H9 (cell line): ENCODE measurements around the gene PXYLP1. TPM values are rescaled to one million over a fixed set of nuclear protein-coding genes. Genes with fewer than 3 reads are reported as not detected.

Experiments used
- DNase-seq: peaks from one replicate; pipeline ENCODE4 v3.0.0-alpha.2; 2017
- H2AFZ ChIP-seq: one replicate; pipeline ENCODE4 v1.6.1; 2013; ENCODE audit warnings: mild to moderate bottlenecking, low read length, control low read depth, moderate library complexity
- H2AK5ac ChIP-seq: 2 replicates; pipeline ENCODE4 v1.6.1; 2013; ENCODE audit warnings: low read length, control low read depth, mixed read lengths; ENCODE audit not compliant: insufficient read length
- H2BK120ac ChIP-seq: one replicate; pipeline ENCODE4 v1.6.1; 2013; ENCODE audit warnings: low read depth, mild to moderate bottlenecking, low read length, control low read depth, inconsistent platforms; ENCODE audit not compliant: poor library complexity, severe bottlenecking
- H2BK12ac ChIP-seq: 2 replicates; pipeline ENCODE4 v1.6.1; 2013; ENCODE audit warnings: low read length, control low read depth, mixed read lengths, low read depth; ENCODE audit not compliant: insufficient read length
- H2BK15ac ChIP-seq: 2 replicates; pipeline ENCODE4 v1.6.1; 2013; ENCODE audit warnings: low read depth, low read length, control low read depth
- H2BK20ac ChIP-seq: one replicate; pipeline ENCODE4 v1.6.1; 2013; ENCODE audit warnings: low read depth, mild to moderate bottlenecking, low read length, control low read depth, inconsistent platforms; ENCODE audit not compliant: poor library complexity, severe bottlenecking
- H2BK5ac ChIP-seq: 2 replicates; pipeline ENCODE4 v1.6.1; 2013; ENCODE audit warnings: low read length, control low read depth, mixed read lengths; ENCODE audit not compliant: insufficient read length
- H3K14ac ChIP-seq: 2 replicates; pipeline ENCODE4 v1.6.1; 2013; ENCODE audit warnings: low read length, control low read depth; ENCODE audit not compliant: insufficient read depth
- H3K18ac ChIP-seq: 2 replicates; pipeline ENCODE4 v1.6.1; 2013; ENCODE audit warnings: low read depth, mild to moderate bottlenecking, mixed read lengths, low read length, control low read depth; ENCODE audit not compliant: insufficient read length
- H3K23ac ChIP-seq: 2 replicates; pipeline ENCODE4 v1.6.1; 2013; ENCODE audit warnings: low read length, control low read depth, mixed read lengths, low read depth; ENCODE audit not compliant: insufficient read length
- H3K23me2 ChIP-seq: 2 replicates; pipeline ENCODE4 v1.6.1; 2013; ENCODE audit warnings: low read depth, mild to moderate bottlenecking, mixed read lengths, low read length, control low read depth; ENCODE audit not compliant: insufficient read length, poor library complexity, severe bottlenecking
- H3K27ac ChIP-seq: 2 replicates; pipeline ENCODE4 v1.5.1; 2013; ENCODE audit warnings: low read length, control low read depth, mixed read lengths, low read depth; ENCODE audit not compliant: insufficient read length
- H3K27me3 ChIP-seq: 2 replicates; pipeline ENCODE4 v1.6.1; 2013; ENCODE audit warnings: low read length, control low read depth, inconsistent platforms; ENCODE audit not compliant: insufficient read depth
- H3K4ac ChIP-seq: 2 replicates; pipeline ENCODE4 v1.6.1; 2013; ENCODE audit warnings: low read depth, mild to moderate bottlenecking, control low read depth, inconsistent platforms, low read length, moderate library complexity
- H3K4me1 ChIP-seq: 2 replicates; pipeline ENCODE4 v1.6.1; 2013; ENCODE audit warnings: low read length, control low read depth, inconsistent platforms; ENCODE audit not compliant: insufficient read depth
- H3K4me2 ChIP-seq: 2 replicates; pipeline ENCODE4 v1.6.1; 2013; ENCODE audit warnings: low read length, control low read depth, mixed read lengths; ENCODE audit not compliant: insufficient read length, insufficient read depth
- H3K56ac ChIP-seq: 2 replicates; pipeline ENCODE4 v1.6.1; 2013; ENCODE audit warnings: low read depth, mild to moderate bottlenecking, mixed read lengths, low read length, control low read depth; ENCODE audit not compliant: insufficient read length
- H3K79me1 ChIP-seq: 2 replicates; pipeline ENCODE4 v1.6.1; 2013; ENCODE audit warnings: low read depth, mild to moderate bottlenecking, moderate library complexity, low read length, control low read depth, inconsistent platforms; ENCODE audit not compliant: insufficient read depth, poor library complexity, severe bottlenecking
- H3K79me2 ChIP-seq: 2 replicates; pipeline ENCODE4 v1.6.1; 2013; ENCODE audit warnings: low read length, control low read depth, inconsistent platforms; ENCODE audit not compliant: insufficient read depth
- H3K9ac ChIP-seq: 2 replicates; pipeline ENCODE4 v1.6.1; 2013; ENCODE audit warnings: low read length, control low read depth, mixed read lengths; ENCODE audit not compliant: insufficient read length; ENCODE audit errors: extremely low read depth
- H3K9me3 ChIP-seq: one replicate; pipeline ENCODE4 v1.6.1; 2013; ENCODE audit warnings: low read depth, low read length, inconsistent platforms; ENCODE audit not compliant: control insufficient read depth
- H3T11ph ChIP-seq: one replicate; pipeline ENCODE4 v1.6.1; 2013; ENCODE audit warnings: mild to moderate bottlenecking, low read length, control low read depth, inconsistent platforms
- H4K20me1 ChIP-seq: one replicate; pipeline ENCODE4 v1.6.1; 2013; ENCODE audit not compliant: control insufficient read depth, insufficient read length, insufficient read depth
- H4K5ac ChIP-seq: 2 replicates; pipeline ENCODE4 v1.6.1; 2013; ENCODE audit warnings: low read depth, mild to moderate bottlenecking, mixed read lengths, low read length, control low read depth; ENCODE audit not compliant: insufficient read length
- H4K8ac ChIP-seq: replicated peaks from 2 replicates; pipeline ENCODE4 v1.6.1; 2013; ENCODE audit warnings: low read length, control low read depth, mixed read lengths, low read depth; ENCODE audit not compliant: insufficient read length
- H4K91ac ChIP-seq: 2 replicates; pipeline ENCODE4 v1.6.1; 2013; ENCODE audit warnings: low read depth, mild to moderate bottlenecking, moderate library complexity, mixed read lengths, low read length, control low read depth; ENCODE audit not compliant: insufficient read length
- H3K27ac Mint-ChIP-seq, 3 experiments: 2 replicates in 2 of 3; 3 replicates in 1 of 3; pipeline ENCODE4 v1.8.0; 2020 to 2021; ENCODE audit warnings: mixed read lengths in 3 of 3, mild to moderate bottlenecking in 1 of 3, moderate library complexity in 1 of 3
- H3K27me3 Mint-ChIP-seq: 2 replicates; pipeline ENCODE4 v1.8.0; 2021; ENCODE audit warnings: low read depth, mild to moderate bottlenecking, moderate library complexity, mixed read lengths
- H3K36me3 Mint-ChIP-seq, 3 experiments: 2 replicates in 2 of 3; 3 replicates in 1 of 3; pipeline ENCODE4 v1.8.0; 2020 to 2021; ENCODE audit warnings: low read depth in 3 of 3, mixed read lengths in 3 of 3; ENCODE audit not compliant: insufficient read depth in 1 of 3
- H3K4me1 Mint-ChIP-seq, 2 experiments: 2 replicates each; pipeline ENCODE4 v1.8.0; 2020; ENCODE audit warnings: mixed read lengths in 2 of 2
- H3K4me3 Mint-ChIP-seq, 2 experiments: 2 replicates in 1 of 2; 3 replicates in 1 of 2; pipeline ENCODE4 v1.8.0; 2020 to 2021; ENCODE audit warnings: mild to moderate bottlenecking in 2 of 2, mixed read lengths in 2 of 2, moderate library complexity in 1 of 2
- H3K9me3 Mint-ChIP-seq, 2 experiments: 2 replicates in 1 of 2; 3 replicates in 1 of 2; pipeline ENCODE4 v1.8.0; 2020; ENCODE audit warnings: mild to moderate bottlenecking in 2 of 2, mixed read lengths in 2 of 2, moderate library complexity in 1 of 2
- total RNA-seq: library from RNA; stranded (reverse); gene quantifications from 2 replicates; pipeline ENCODE4 v1.2.1, GENCODE V29; 2021
- TF ChIP-seq, protein P1 (sequence below): fragments of 200-600 bp; sonication (generic); conservative IDR thresholded peaks from 3 replicates; pipeline ENCODE4 v1.8.0; 2021; ENCODE audit warnings: antibody characterized with exemption, mild to moderate bottlenecking

The PXYLP1 gene
- total RNA-seq, 1 experiment from 2014 or later, result 17.9 TPM

GRCh38 chr3:141338881-141339280 is 107.3 kb downstream of the PXYLP1 start:
- Histone ChIP-seq H3K18ac (no peak overlapping the region), H3K4ac (no peak overlapping the region), H2BK20ac (no peak overlapping the region), H2BK12ac (no peak overlapping the region), H2AFZ (no peak overlapping the region), H3K27ac (no peak overlapping the region), H2BK120ac (no peak overlapping the region), H3T11ph (no peak overlapping the region), H3K9ac (no peak overlapping the region), H2BK5ac (no peak overlapping the region), H3K23ac (no peak overlapping the region), H3K9me3 (no peaks in the 10 kb centered on the region), H4K8ac (no peak overlapping the region), H4K20me1 (no peaks in the 10 kb centered on the region), H3K23me2 (no peaks in the 10 kb centered on the region), H2AK5ac (no peak overlapping the region), H3K79me1 (no peaks in the 10 kb centered on the region), H3K4me2 (no peak overlapping the region), H3K56ac (no peak overlapping the region), H3K27me3 (no peaks in the 10 kb centered on the region), H3K14ac (no peak overlapping the region), H3K79me2 (no peaks in the 10 kb centered on the region), H4K91ac (no peak overlapping the region), H4K5ac (no peak overlapping the region), H2BK15ac (no peak overlapping the region), H3K4me1 (no peaks in the 10 kb centered on the region; the same call in 1 of the 2 replicates)
- peaks cover 3% of the 10 kb centered on the region; the same call in 1 of the 2 replicates for H3K27me3 Mint-ChIP-seq
- TF ChIP-seq, protein P1, sequence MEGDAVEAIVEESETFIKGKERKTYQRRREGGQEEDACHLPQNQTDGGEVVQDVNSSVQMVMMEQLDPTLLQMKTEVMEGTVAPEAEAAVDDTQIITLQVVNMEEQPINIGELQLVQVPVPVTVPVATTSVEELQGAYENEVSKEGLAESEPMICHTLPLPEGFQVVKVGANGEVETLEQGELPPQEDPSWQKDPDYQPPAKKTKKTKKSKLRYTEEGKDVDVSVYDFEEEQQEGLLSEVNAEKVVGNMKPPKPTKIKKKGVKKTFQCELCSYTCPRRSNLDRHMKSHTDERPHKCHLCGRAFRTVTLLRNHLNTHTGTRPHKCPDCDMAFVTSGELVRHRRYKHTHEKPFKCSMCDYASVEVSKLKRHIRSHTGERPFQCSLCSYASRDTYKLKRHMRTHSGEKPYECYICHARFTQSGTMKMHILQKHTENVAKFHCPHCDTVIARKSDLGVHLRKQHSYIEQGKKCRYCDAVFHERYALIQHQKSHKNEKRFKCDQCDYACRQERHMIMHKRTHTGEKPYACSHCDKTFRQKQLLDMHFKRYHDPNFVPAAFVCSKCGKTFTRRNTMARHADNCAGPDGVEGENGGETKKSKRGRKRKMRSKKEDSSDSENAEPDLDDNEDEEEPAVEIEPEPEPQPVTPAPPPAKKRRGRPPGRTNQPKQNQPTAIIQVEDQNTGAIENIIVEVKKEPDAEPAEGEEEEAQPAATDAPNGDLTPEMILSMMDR, result no peak
- no peak overlapping the region for H3K4me3 Mint-ChIP-seq
- H3K4me1 Mint-ChIP-seq, result peaks cover 8% of the 10 kb centered on the region in 2 experiments
- DNase-seq, result no peak
- H3K27ac Mint-ChIP-seq, result no peak overlapping the region
- H3K9me3 Mint-ChIP-seq, result no peaks in the 10 kb centered on the region
- H3K36me3 Mint-ChIP-seq, result no peaks in the 10 kb centered on the region
